HT1080 (cell line): ENCODE data around the gene NDUFAF7. TPM values are rescaled to one million over a fixed set of nuclear protein-coding genes. Genes with fewer than 3 reads are reported as not detected.
"Not testable (repeated sequence)": the region's sequence is repeated elsewhere in the genome, so short reads cannot be mapped to it uniquely, and the experiment has no call there.

Source experiments
- DNase-seq: peaks from one replicate; pipeline ENCODE4 v3.0.0-alpha.2; 2015; ENCODE audit warnings: low read depth
- polyA plus RNA-seq, 2 experiments: library from polyadenylated mRNA; depleted of rRNA; stranded (reverse); fragments of >200 nt; gene quantifications; 2 replicates each; pipeline ENCODE4 v1.2.3, GENCODE V29; 2015
- total RNA-seq: library from RNA; depleted of rRNA; stranded (reverse); fragments of >200 nt; shearing (Covaris generic); gene quantifications from 2 replicates; pipeline ENCODE4 v1.2.3, GENCODE V29; 2014; rRNA removed

NDUFAF7 gene, protein sequence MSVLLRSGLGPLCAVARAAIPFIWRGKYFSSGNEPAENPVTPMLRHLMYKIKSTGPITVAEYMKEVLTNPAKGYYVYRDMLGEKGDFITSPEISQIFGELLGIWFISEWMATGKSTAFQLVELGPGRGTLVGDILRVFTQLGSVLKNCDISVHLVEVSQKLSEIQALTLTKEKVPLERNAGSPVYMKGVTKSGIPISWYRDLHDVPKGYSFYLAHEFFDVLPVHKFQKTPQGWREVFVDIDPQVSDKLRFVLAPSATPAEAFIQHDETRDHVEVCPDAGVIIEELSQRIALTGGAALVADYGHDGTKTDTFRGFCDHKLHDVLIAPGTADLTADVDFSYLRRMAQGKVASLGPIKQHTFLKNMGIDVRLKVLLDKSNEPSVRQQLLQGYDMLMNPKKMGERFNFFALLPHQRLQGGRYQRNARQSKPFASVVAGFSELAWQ
- 13.6 TPM in 2 replicates for total RNA-seq
- 15.1 and 15.3 TPM in 2 replicates for polyA plus RNA-seq (2015; cell fraction: cytosol; rRNA removed)
- polyA plus RNA-seq (2015; cell fraction: nucleus; rRNA removed) = 80.5 and 83.3 TPM in 2 replicates

DNA sequence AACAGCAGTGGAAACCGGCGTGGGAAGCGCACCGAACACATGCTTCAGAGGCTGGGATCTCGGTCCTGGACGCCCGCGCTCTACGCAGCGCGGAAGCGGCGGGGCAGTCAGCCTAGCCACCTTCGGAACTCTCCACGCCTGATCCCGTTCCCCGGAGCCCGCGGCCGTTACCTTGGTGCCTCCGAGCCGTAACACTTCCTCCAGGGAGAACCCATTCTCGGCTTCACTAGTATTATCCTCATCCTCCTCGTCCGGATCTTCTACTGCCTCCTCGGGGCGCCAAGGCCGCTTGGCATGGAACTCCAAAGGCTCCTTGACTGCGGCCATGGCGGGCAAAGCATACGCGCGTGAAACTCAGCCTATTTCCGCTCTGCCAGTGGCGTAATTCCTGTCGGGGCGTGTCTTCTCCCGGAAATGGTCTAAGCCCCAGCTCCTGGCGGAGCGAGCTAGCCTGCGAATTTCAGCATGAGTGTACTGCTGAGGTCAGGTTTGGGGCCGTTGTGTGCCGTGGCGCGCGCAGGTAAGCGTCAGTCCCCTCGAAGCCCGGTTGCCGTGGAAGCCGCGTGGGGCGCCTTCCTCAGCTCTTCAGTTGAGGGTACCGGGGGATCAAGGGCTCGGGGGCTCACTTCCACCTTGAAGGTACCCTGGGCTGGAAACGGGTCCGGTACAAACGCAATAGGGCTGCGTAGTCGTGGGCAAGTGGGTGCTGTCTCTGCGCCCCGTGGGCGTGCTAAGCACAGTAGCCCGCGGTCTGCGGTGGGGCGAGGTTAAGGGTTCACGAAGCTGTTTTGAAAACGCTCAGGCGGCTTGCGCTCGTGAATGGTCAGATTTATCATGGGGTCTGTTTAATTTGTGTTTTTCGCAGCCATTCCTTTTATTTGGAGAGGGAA lies at the start of gene NDUFAF7, which contains the start of gene CEBPZ:
Gene NDUFAF7 (plus strand): TSS at position 418 of the 890 bp plus-strand sequence. CDS start 48 bp downstream, at position 466.
Gene CEBPZ (minus strand): TSS at position 356 of the 890 bp plus-strand sequence. CDS start 29 bp downstream, at position 327.
- peak; percentile 87 for DNase-seq

DNA sequence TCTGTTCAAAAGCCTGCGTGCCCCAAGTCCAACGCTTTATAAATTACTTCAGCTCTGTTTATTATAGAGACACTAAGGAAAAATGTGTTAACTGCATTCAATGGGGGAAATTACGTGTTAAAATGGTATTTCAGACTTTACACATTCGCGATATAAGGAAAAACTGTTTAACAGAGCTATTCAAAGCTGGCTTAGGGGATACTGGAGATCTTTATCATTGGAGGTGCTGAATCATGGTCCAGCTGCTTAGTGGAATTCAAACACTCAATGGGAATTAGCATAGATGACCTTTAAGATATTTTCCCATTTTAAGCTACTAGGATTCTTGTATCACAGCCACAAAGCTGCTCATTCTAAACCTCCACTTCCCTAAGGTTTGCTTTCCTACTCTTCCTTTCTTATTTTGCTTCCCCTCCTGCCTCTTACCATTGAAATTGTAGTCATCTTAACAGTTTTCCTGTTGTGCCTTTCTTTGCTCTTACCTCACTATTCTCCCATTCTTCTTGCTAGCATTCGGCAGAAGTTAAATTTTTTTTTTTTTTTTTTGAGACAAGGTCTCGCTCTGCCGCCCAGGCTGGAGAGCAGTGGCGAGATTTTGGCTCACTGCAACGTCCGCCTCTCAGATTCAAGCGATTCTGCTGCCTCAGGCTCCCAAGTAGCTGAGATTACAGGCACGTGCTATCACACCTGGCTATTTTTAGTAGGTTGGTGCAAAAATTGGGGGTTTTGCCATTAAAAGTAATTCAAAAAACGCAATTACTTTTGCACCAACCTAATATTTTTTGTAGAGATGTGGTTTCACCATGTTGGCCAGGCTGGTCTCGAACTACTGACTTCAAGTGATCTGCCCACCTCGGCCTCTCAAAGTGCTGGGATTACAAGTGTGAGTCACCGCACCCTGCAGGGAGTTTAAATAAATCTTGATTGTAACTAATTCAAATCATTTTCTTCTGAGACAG lies 49.5 kb upstream of the NDUFAF7 start:
- no peak for DNase-seq

DNA sequence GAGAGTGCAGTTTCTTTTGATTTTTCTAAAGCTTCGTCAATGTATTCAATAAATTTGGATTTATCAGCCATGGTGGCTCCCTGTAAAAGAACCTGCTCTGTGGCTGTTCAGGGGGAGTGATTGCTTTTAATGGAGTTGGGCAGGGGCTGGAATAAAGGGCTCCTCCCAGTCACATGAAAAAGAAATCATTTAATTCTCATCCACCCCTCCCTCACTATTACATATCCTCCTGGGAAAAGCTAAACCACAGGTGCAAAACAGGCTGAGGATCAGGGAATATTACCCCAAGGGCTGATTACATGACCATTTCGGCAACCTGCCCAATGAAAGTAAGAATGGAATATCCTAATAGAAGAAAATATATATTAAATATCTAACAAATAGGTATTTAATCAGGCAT lies 42.9 kb upstream of the NDUFAF7 start, which contains the start of gene SULT6B1:
Gene SULT6B1 (minus strand): TSS at position 101 of the 400 bp plus-strand sequence. CDS start 30 bp downstream, at position 71.
- no peak for DNase-seq

DNA sequence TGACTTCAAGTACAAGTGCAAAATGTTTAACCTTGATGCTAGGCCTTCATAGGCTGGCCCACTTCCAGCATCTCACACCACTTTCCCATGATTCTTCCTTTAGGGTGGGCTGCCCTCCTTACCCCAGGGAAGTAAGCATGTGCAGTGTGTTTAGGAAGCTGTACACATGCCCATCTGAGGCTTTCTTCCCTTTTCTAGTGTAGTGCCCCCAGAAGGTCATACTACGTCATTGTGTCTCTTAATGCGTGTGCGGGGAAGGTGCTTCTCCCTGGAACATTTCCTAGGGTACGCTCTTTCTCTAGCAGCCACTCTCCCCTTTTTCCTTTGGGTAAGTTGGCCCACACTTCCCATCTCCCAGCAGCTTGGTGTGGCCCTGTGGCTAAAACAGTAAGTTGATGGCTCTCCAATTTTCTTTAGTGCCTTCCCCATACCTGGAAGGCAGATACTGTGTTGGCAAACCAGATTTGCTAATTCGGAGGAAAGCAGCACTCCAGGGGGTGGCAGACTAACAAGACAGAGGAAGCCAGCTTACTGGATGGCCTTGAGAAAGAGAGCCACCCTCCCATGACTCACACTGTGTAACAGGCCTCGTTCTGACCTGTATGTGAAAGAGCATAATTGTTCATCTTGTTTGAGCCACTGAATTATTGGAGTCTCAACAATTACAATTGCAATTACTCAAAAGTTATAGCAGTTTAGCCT lies 41.9 kb upstream of the NDUFAF7 start:
- peak; percentile 93 for DNase-seq

DNA sequence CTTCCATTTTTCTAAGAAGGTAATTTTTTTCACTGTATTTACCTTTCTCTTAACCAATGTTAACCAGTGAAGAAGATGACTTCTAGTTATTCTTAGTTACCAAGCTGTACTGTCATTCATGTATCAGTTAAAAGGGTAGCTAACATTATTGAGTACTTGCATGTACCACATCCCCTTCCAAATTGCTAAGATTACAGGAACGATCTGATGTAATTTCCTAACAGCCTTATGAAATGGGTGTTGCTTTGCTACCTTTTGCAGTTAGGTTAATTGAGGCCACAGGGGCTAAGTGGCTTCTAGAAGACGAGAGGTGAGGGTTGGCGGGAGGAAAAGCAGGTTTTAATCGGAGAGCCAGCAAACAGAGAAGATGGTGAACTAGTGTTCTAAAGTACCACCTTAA lies 41.2 kb upstream of the NDUFAF7 start:
- DNase-seq = no peak

DNA sequence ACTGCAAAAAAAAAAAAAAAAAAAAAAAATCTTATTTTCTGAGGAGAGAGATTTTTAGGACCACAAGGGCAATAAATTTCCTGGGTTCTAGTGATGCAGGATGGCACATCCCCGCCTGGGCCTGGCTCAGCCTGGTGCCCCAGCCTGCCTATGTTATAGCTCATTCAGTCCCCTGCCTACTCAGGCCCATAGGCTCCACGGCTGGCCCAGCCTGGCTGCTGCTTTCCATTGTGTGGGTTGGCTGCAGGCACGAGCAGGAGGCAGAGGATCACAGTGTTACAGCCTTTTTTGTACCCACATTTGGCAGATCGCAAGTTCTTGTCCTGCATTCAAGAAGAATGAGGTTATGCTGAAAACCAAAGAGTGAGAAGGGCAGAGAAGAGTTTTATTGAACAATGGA lies 40.2 kb upstream of the NDUFAF7 start:
- DNase-seq = no peak

DNA sequence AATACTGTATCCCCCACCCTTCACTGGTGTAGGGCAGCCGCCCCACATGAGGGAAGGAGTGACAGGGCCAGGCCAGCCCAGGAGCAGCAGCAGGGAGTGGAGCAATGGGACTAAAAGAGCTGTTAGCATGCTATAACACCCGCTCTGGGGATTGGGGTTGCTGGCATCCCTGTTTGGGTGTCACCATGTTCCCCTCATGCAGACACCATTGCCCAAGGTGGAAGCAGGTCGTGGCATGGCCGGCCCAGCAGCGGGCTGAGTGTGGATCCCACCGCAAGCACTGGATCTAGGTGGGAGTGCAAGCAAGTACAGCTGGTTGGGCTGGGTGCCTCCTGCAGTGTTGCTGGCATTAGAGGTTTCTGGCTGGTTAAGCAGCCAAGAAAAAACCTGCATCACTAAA lies 39.7 kb upstream of the NDUFAF7 start:
- DNase-seq = no peak

DNA sequence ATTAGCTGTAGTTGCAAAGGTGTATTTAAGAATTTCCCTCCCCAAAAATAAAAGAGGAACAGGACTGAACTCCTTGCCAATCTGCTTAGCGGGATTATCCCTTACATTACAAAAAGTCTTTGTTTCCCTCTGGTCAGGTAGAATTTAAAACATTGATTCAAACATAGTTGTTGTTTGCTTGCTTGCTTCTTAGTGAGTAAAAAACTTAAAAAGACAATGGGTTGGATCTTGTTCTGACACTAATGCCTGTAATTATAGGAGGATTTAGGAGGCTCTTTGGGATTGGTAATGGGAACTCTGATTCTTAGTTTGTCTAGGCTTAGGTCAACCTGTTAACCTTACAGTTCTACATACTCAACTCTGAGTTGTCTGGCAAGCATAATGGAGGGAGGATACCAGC lies 38.9 kb upstream of the NDUFAF7 start:
- DNase-seq = no peak

DNA sequence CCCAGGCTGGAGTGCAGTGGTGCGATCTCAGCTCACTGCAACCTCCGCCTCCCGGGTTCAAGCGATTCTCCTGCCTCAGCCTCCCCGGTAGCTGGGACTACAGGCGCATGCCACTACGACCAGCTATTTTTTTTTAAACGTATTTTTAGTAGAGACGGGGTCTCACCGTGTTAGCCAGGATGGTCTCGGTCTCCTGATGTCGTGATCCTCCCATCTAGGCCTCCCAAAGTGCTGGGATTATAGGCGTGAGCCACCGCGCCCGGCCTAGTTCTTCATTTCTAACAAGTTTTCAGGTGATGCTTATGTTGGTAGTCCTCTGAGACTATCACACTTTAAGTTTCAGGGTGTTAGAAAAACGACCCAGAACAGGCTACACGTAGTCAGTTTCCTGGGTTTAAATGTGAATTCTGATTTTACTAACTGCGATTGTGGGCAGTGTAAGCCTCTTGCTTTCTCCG lies 35.6 kb upstream of the NDUFAF7 start:
- not testable (repeated sequence) for DNase-seq

DNA sequence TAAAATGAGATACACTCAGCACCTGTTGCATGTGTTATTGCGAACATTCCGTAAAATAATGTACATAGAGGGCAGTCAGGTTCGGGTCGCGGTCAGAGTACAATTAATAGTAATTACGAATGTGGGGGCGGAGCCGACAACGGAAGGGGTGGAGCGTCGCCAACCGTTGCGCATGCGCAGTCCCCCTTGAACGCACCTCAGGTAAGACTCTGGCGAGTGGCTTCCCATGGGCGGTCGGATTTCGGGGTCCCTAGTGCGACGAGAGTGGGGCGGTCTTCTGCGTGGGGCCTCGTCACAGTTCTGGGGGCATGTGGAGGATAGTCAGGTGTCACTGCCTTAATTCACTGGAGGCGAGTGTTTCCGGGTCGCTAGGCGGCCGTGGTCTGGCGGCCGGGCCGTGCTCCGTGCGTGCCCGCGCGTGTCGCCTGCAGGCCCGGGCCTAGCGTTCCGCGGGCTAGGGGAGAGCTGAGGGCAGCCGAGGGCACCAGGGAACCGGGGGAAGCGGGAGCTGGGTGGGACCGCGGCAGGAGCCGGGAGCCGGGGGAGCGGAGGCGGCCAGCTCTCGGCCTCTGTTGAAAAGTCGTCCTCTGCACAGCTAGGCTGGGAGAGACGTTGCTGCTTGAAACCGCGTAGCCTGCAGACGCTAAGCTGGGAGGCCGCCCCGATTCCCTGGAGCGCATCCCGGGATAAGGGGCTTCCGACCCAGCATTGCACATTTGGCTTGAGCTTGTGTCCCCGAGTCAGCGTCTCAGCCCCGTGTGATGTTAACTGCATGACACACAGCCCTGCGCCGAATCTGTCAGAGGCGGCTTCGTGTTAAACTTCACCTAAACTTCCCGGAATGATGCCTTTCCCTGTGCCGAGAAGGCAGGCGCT lies 34.9 kb upstream of the NDUFAF7 start, which contains the start of gene CEBPZOS:
Gene CEBPZOS (plus strand): TSS at position 177 of the 876 bp plus-strand sequence. CDS start 3,209 bp downstream, outside the sequence.
- DNase-seq = peak; percentile 70

DNA sequence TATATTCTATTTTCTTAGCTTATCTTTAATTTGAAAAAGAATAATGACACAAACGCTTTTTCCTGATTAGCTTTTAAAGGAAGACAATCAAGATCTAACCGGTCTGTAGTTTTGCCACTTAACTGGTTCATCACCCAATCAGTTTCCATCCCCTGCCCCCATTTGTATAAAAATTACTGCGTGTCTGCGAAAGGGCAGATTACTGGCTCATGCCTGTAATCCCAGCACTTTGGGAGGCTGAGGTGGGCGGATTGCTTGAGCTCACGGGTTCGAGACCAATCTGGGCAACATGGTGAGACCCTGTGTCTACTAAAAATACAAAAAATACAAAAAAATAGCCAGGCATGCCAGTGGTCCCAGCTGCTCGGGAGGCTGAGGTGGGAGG lies 32.8 kb upstream of the NDUFAF7 start:
- DNase-seq = no peak

DNA sequence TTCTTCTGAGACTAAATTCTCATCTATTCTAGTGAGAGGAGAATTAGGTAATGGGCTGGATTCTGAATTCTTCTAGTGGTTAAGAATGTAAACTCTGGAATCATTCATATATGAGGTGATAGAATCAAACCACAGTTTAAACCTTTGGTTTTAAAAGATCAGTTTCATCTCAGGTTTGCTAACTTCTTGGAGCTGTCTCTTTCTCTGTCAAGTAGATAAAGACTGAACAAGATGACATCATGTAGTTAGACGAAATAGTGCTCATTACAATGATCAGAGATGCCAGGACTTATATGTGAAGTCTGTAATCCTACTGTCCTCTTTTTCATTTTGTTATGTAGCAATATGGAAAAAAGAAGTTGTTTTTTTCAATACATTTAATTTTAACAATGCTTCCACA lies 30.2 kb upstream of the NDUFAF7 start:
- DNase-seq = no peak

DNA sequence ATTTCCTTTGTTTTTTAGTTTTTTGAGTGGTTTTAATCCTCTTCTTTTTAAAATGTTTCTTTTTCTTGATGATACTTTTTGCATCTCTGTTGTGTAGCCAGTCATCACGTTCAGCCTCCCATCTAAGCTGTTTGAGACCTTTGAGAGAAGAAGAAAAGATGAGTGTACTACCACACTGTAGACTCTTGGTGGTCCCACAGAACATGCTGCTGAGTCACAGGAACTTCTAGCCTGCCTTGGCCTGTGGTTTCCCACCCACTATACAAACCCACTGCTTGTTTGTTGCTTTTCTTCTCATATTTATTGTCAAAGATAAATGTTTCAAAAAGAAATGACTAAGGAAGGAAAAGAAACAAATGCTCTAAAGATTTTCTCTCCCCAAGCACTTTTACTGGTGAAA lies 29.7 kb upstream of the NDUFAF7 start:
- DNase-seq = peak; percentile 43

DNA sequence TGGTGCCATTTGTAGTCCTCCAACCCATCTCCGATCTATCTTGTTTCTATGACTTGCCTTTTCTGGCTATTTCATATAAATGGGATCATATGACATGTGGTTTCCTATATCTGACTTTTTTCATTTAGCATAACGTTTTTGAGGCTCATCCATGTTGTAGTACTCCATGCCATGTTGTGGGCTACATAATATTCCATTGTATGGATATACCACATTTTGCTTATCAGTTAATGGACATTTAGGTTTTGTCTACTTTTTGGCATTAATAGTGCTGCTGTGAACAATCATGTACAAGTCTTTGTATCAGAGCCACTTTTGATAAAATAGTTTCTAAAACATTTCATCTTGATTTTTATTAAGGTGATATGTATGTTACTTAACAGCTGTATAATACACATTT lies 27.8 kb upstream of the NDUFAF7 start:
- DNase-seq = no peak

DNA sequence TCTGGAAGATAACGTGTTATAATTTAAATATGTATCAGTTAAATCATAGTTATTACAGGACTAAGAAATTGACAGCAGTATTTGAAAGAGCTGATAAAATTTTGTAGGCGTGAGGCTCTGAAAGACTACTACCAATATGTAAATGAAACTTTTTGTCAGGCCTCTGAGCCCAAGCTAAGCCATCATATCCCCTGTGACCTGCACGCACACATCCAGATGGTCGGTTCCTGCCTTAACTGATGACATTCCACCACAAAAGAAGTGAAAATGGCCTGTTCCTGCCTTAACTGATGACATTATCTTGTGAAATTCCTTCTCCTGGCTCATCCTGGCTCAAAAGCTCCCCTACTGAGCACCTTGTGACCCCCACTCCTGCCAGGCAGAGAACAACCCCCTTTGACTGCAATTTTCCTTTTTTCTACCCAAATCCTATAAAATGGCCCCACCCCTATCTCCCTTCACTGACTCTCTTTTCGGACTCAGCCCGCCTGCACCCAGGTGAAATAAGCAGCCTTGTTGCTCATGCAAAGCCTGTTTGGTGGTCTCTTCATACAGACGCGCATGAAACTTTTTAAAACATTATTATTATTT lies 26.3 kb upstream of the NDUFAF7 start:
- not testable (repeated sequence) for DNase-seq

DNA sequence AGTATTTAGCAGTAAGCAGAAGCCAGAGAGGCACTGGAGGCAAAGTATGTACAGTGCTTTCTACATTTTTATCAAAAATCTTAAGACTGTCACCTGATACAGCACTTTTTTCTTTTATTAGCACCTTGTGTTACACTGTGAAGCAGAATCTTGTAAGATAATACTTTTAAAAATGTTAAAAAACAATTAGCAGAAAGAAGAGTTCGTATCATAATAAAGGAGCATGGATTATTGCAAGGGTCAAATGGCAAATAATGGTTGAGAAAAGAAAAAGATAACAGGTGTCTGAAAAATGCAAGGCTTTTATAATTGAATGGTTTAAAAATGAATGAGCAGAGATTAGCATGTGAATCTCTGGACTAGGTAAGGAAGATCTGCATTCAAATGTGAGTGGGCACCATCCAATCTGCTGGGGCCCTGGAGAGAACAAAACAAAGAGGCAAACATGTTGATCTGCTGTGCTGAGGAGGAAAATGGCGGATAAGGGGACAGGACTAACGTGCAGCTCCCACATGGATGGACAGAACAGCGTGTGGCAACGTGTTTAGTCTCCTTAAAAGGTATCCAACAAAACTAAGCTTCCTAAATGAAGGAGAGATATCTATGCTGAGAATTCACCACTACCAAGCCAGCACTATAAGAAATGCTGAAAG lies 25.6 kb upstream of the NDUFAF7 start:
- DNase-seq = no peak

DNA sequence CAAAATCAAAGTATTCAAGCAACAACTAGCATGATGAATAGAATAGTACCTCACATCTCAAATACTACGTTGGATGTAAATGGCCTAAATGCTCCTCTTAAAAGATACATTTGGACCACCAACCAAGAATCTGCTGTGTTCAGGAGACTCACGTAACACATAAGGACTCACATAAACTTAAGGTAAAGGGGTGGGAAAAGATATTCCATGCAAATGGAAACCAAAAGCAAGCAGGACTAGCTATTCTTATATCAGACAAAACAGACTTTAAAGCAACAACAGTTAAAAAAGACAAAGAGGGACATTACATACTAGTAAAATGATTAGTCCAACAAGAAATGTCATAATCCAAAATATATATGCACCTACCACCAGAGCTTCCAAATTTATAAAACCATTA lies 24.7 kb upstream of the NDUFAF7 start:
- DNase-seq = not testable (repeated sequence)

DNA sequence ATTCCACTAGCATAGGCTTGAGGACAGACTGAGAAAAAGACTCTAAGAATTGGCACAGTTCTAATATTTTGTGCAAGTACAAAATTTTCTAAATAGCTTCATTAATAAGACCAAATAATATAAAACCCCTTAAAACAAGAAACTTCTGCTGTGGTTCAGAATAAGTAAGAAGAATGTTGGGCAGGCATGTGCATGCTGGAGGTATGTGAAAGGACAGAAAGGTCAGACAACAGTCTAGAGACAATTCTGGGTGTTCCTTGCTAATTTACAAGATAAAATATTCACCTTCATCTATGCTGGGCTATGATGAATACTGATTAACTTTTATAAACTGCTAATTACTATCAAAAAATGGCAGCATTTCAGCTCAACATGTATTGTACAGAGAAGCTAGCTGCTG lies 20.2 kb upstream of the NDUFAF7 start:
- DNase-seq = no peak
